ENCODE measurements around the gene ZIC1. TPM values are rescaled to one million over a fixed set of nuclear protein-coding genes. Genes with fewer than 3 reads are reported as not detected.

The ZIC1 gene
- polyA plus RNA-seq (2012; ENCODE audit: insufficient read depth, insufficient read length, low read depth): not detected

DNA sequence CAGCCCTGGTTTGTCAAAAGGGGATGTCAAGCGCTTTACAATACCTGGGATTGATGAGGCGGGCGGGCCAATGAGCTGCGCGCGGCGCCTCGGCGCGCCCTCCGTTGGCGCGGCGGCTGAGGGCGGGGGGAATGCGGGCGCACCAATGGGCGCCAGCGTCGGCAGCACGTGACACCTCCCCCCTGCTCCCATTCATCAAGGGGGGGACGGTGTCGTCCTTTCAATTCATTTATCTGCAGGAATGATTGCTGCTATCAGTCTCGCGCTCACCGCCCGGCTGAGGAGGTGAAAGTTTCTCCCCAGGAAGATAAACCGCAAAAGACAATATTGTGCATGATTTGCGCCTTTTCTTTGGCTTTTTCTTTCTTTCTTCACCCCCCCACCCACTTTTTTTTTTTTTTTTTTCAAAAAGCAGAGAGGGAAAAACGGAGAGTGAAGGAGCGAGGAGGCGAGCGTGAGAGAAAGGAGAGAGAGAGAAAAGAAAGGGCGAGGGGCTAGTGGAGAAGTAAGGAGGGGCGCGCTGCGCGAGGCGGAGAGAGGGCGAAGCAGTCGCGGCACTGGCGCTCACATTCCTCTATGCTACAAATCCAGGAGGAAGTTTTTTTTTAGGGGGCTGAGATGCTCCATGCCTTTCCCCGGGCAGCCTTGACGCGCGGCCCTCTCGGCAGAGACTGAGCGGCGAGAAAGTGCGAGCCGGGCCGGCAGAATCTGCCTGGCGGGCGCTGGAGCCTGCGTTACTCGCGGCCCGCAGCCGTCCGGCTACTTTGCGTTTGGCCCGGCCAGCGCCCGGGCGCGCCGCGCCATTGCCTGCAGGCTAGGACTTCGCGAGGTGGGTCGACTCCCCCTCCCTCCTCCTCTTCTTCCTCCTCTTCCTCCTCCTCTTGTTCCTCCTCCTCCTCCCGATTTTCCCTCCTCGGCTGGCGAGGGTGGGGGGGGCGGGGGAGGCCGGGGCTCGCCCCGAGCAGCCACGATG lies at the start of gene ZIC1:
Gene ZIC1, plus strand, starts transcription at position 223 of the 973 bp plus-strand sequence. Its CDS starts 748 bp downstream, at position 971.
- no peak for DNase-seq
- TF ChIP-seq, protein P1, sequence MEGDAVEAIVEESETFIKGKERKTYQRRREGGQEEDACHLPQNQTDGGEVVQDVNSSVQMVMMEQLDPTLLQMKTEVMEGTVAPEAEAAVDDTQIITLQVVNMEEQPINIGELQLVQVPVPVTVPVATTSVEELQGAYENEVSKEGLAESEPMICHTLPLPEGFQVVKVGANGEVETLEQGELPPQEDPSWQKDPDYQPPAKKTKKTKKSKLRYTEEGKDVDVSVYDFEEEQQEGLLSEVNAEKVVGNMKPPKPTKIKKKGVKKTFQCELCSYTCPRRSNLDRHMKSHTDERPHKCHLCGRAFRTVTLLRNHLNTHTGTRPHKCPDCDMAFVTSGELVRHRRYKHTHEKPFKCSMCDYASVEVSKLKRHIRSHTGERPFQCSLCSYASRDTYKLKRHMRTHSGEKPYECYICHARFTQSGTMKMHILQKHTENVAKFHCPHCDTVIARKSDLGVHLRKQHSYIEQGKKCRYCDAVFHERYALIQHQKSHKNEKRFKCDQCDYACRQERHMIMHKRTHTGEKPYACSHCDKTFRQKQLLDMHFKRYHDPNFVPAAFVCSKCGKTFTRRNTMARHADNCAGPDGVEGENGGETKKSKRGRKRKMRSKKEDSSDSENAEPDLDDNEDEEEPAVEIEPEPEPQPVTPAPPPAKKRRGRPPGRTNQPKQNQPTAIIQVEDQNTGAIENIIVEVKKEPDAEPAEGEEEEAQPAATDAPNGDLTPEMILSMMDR (IDR thresholded peaks at IDR 0.05; ENCODE audit: low read depth, low read length): no peak
- Histone ChIP-seq H3K9me3 (peaks cover 5% of the 10 kb centered on the region; the same call in 1 of the 2 replicates), H3K36me3 (no peaks in the 10 kb centered on the region), H3K27me3 (peaks cover 95% of the 10 kb centered on the region), H3K4me3 (ENCODE audit: low read depth, low read length) (no peak within 1 kb of the TSS), H3K4me1 (no peaks in the 10 kb centered on the region)

DNA sequence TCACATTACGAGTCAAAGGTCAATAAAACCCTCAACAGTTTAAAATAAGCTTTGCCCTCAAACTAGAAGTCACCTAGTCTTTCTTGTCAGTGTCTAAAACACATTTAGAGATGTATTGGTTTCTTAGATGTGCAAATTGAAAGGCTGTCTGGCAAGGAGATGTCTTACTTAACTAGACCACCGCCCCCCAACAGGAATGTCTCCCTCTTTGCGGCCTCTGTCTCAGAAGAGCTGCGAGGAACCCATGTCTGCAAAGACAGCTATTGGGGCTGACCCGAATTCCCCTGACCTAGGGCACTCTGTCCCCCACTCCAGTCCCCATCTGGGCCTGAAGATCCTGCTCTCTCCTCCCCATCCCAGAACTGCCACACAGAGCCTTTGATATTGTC lies 49.1 kb upstream of the ZIC1 start:
- H3K4me1 ChIP-seq: no peaks in the 10 kb centered on the region
- TF ChIP-seq, protein P1 (IDR thresholded peaks at IDR 0.05; ENCODE audit: low read depth, low read length): no peak
- peaks cover 73% of the 10 kb centered on the region for H3K27me3 ChIP-seq
- no peaks in the 10 kb centered on the region for H3K36me3 ChIP-seq
- no peak for DNase-seq
- no peaks in the 10 kb centered on the region for H3K9me3 ChIP-seq
- no peak overlapping the region for H3K4me3 ChIP-seq (ENCODE audit: low read depth, low read length)

- no peaks in the 10 kb centered on the region for H3K9me3 ChIP-seq
- H3K4me1 ChIP-seq: no peaks in the 10 kb centered on the region
- no peak for DNase-seq
- no peak overlapping the region for H3K4me3 ChIP-seq (ENCODE audit: low read depth, low read length)
- no peaks in the 10 kb centered on the region for H3K36me3 ChIP-seq
- TF ChIP-seq, protein P1 (IDR thresholded peaks at IDR 0.05; ENCODE audit: low read depth, low read length): no peak
- peaks cover 72% of the 10 kb centered on the region for H3K27me3 ChIP-seq
Measured at GRCh38 chr3:147360646-147361453, 48.3 kb upstream of the ZIC1 start.

GRCh38 chr3:147361454-147362420 lies 47.4 kb upstream of the ZIC1 start:
- peak; percentile 74 for DNase-seq
- no peaks in the 10 kb centered on the region for H3K4me1 ChIP-seq
- peaks cover 68% of the 10 kb centered on the region for H3K27me3 ChIP-seq
- H3K36me3 ChIP-seq: no peaks in the 10 kb centered on the region
- H3K4me3 ChIP-seq (ENCODE audit: low read depth, low read length): no peak overlapping the region
- TF ChIP-seq, protein P1 (IDR thresholded peaks at IDR 0.05; ENCODE audit: low read depth, low read length): peak; percentile 81
- no peaks in the 10 kb centered on the region for H3K9me3 ChIP-seq

- TF ChIP-seq, protein P1 (IDR thresholded peaks at IDR 0.05; ENCODE audit: low read depth, low read length): no peak
- no peaks in the 10 kb centered on the region for H3K4me1 ChIP-seq
- no peak overlapping the region for H3K4me3 ChIP-seq (ENCODE audit: low read depth, low read length)
- DNase-seq: no peak
- H3K9me3 ChIP-seq: no peaks in the 10 kb centered on the region
- H3K36me3 ChIP-seq: no peaks in the 10 kb centered on the region
- H3K27me3 ChIP-seq: peaks cover 68% of the 10 kb centered on the region
Measured at GRCh38 chr3:147364771-147365170, 44.4 kb upstream of the ZIC1 start.

Data from BE2C (cell line).